BLaER1 (cell line): ENCODE data around the gene LSMEM2.
"Not testable (repeated sequence)": the region's sequence is repeated elsewhere in the genome, so short reads cannot be mapped to it uniquely, and the experiment has no call there.

Experiments
- H3K27ac ChIP-seq: shearing (Covaris generic); formaldehyde crosslinking; 2 replicates; pipeline ENCODE4 v1.8.1; 2022
- H3K27me3 ChIP-seq: shearing (Covaris generic); formaldehyde crosslinking; 2 replicates; pipeline ENCODE4 v1.8.1; 2022
- H3K36me3 ChIP-seq: shearing (Covaris generic); formaldehyde crosslinking; 2 replicates; pipeline ENCODE4 v1.8.1; 2022
- H3K4me1 ChIP-seq: shearing (Covaris generic); formaldehyde crosslinking; 2 replicates; pipeline ENCODE4 v1.8.1; 2022
- H3K4me2 ChIP-seq: shearing (Covaris generic); formaldehyde crosslinking; 2 replicates; pipeline ENCODE4 v1.8.1; 2022
- H3K4me3 ChIP-seq: shearing (Covaris generic); formaldehyde crosslinking; 2 replicates; pipeline ENCODE4 v1.8.1; 2022
- H3K9ac ChIP-seq: shearing (Covaris generic); formaldehyde crosslinking; 2 replicates; pipeline ENCODE4 v1.8.1; 2022
- H3K9me3 ChIP-seq: shearing (Covaris generic); formaldehyde crosslinking; 2 replicates; pipeline ENCODE4 v1.8.1; 2022
- H4K20me1 ChIP-seq: shearing (Covaris generic); formaldehyde crosslinking; 2 replicates; pipeline ENCODE4 v1.8.1; 2022
- Cebpa-rat ChIP-seq: shearing (Covaris generic); IDR thresholded peaks from 2 replicates; pipeline ENCODE4 v1.8.1; 2022

The LSMEM2 gene

GRCh38 chr3:50274371-50275104 is 4.3 kb upstream of the LSMEM2 start:
- Histone ChIP-seq H3K36me3 (no peaks in the 10 kb centered on the region), H4K20me1 (peaks cover 37% of the 10 kb centered on the region), H3K4me1 (peaks cover 52% of the 10 kb centered on the region), H3K27me3 (peaks cover 67% of the 10 kb centered on the region), H3K4me2 (no peak overlapping the region), H3K9me3 (no peaks in the 10 kb centered on the region), H3K27ac (no peak overlapping the region), H3K9ac (no peak overlapping the region), H3K4me3 (no peak overlapping the region)
- TF ChIP-seq Cebpa-rat = no peak

GRCh38 chr3:50275141-50275995 is 3.5 kb upstream of the LSMEM2 start:
- H3K27me3 ChIP-seq = peaks cover 69% of the 10 kb centered on the region

GRCh38 chr3:50275996-50276761 is 2.7 kb upstream of the LSMEM2 start:
- Histone ChIP-seq H3K36me3 (no peaks in the 10 kb centered on the region), H3K27me3 (peaks cover 69% of the 10 kb centered on the region), H3K27ac (no peak overlapping the region), H4K20me1 (peaks cover 37% of the 10 kb centered on the region), H3K4me2 (peak overlapping the region; percentile 40), H3K4me3 (no peak overlapping the region), H3K9me3 (no peaks in the 10 kb centered on the region), H3K9ac (no peak overlapping the region), H3K4me1 (peaks cover 43% of the 10 kb centered on the region)
- no peak for TF ChIP-seq Cebpa-rat

More at GRCh38 chr3:50275141-50275995, 3.5 kb upstream of the LSMEM2 start:
- H4K20me1 ChIP-seq = peaks cover 37% of the 10 kb centered on the region
- H3K36me3 ChIP-seq = no peaks in the 10 kb centered on the region
- H3K9ac ChIP-seq = no peak overlapping the region
- H3K4me3 ChIP-seq = 0 out of 2 replicates have a peak overlapping the region, but pooled peaks have one; percentile 7
- no peaks in the 10 kb centered on the region for H3K9me3 ChIP-seq
- no peak overlapping the region for H3K27ac ChIP-seq
- H3K4me1 ChIP-seq = peaks cover 49% of the 10 kb centered on the region
- TF ChIP-seq Cebpa-rat = no peak
- H3K4me2 ChIP-seq = peak overlapping the region; percentile 40

GRCh38 chr3:50276762-50277101 is 2.2 kb upstream of the LSMEM2 start:
- Histone ChIP-seq H3K4me2 (0 out of 2 replicates have a peak overlapping the region, but pooled peaks have one; percentile 22), H3K27me3 (peaks cover 69% of the 10 kb centered on the region), H3K9ac (no peak overlapping the region)

GRCh38 chr3:50278123-50278879 is 586 bp upstream of the LSMEM2 start:
- H3K9me3 ChIP-seq = no peaks in the 10 kb centered on the region
- H3K4me1 ChIP-seq = peaks cover 28% of the 10 kb centered on the region
- H4K20me1 ChIP-seq = peaks cover 34% of the 10 kb centered on the region
- H3K27me3 ChIP-seq = peaks cover 64% of the 10 kb centered on the region
- H3K4me3 ChIP-seq = no peak overlapping the region
- no peak overlapping the region for H3K4me2 ChIP-seq
- TF ChIP-seq Cebpa-rat = no peak
- no peaks in the 10 kb centered on the region for H3K36me3 ChIP-seq
- no peak overlapping the region for H3K9ac ChIP-seq
- H3K27ac ChIP-seq = no peak overlapping the region

More at GRCh38 chr3:50276762-50277101, 2.2 kb upstream of the LSMEM2 start:
- Histone ChIP-seq H3K36me3 (no peaks in the 10 kb centered on the region), H3K9me3 (no peaks in the 10 kb centered on the region), H4K20me1 (peaks cover 37% of the 10 kb centered on the region), H3K4me1 (peaks cover 38% of the 10 kb centered on the region), H3K27ac (no peak overlapping the region), H3K4me3 (no peak overlapping the region)
- TF ChIP-seq Cebpa-rat = no peak

- H3K4me3 ChIP-seq = no peak overlapping the region
- no peak overlapping the region for H3K4me2 ChIP-seq
- H3K27ac ChIP-seq = no peak overlapping the region
- H3K36me3 ChIP-seq = no peaks in the 10 kb centered on the region
- peaks cover 26% of the 10 kb centered on the region for H3K4me1 ChIP-seq
- H3K9me3 ChIP-seq = no peaks in the 10 kb centered on the region
- no peak overlapping the region for H3K9ac ChIP-seq
- peaks cover 26% of the 10 kb centered on the region for H4K20me1 ChIP-seq
- H3K27me3 ChIP-seq = peaks cover 53% of the 10 kb centered on the region
- TF ChIP-seq Cebpa-rat = no peak
These were observed 549 bp downstream of the LSMEM2 start for GRCh38 chr3:50279255-50280016.

GRCh38 chr3:50284121-50284520 is 5.2 kb downstream of the LSMEM2 start:
- H4K20me1 ChIP-seq, H3K4me2 ChIP-seq, H3K27me3 ChIP-seq, H3K4me3 ChIP-seq, H3K9me3 ChIP-seq, H3K4me1 ChIP-seq, H3K9ac ChIP-seq, H3K27ac ChIP-seq: not testable (repeated sequence)
- H3K36me3 ChIP-seq = peaks cover 42% of the 10 kb centered on the region

GRCh38 chr3:50286322-50287227 is 7.7 kb downstream of the LSMEM2 start:
- Histone ChIP-seq H3K27ac (no peak overlapping the region), H3K9me3 (no peaks in the 10 kb centered on the region), H3K36me3 (peaks cover 59% of the 10 kb centered on the region), H3K27me3 (no peaks in the 10 kb centered on the region), H3K4me1 (peaks cover 14% of the 10 kb centered on the region), H4K20me1 (peaks cover 5% of the 10 kb centered on the region; the same call in 1 of the 2 replicates), H3K9ac (no peak overlapping the region), H3K4me3 (no peak overlapping the region), H3K4me2 (no peak overlapping the region)
- no peak for TF ChIP-seq Cebpa-rat
